HCT116 (cell line): Measurements from ENCODE around the gene ZDHHC1. TPM values are rescaled to one million over a fixed set of nuclear protein-coding genes. Genes with fewer than 3 reads are reported as not detected.

ENCODE experiments used
- CBX3 ChIP-seq: IDR thresholded peaks from 2 replicates; pipeline ENCODE4 v1.6.1; 2012; ENCODE audit warnings: low read depth
- EZH2 ChIP-seq: fragments of 200-600 bp; sonication (generic); IDR thresholded peaks from 2 replicates; pipeline ENCODE4 v1.6.1; 2017; ENCODE audit warnings: antibody characterized with exemption, mixed run types
- JUND ChIP-seq: IDR thresholded peaks from 2 replicates; pipeline ENCODE4 v1.6.1; 2012
- SP1 ChIP-seq: IDR thresholded peaks from 2 replicates; pipeline ENCODE4 v1.6.1; 2012; ENCODE audit warnings: low read depth
- ZNF274 ChIP-seq: fragments of 200-500 bp; sonication (Bioruptor generic); IDR thresholded peaks from 2 replicates; pipeline ENCODE4 v1.6.1; 2014; ENCODE audit warnings: mild to moderate bottlenecking, low read depth, low read length, inconsistent platforms
- total RNA-seq: library from RNA; stranded (reverse); gene quantifications from one replicate; pipeline ENCODE4 v1.2.1, GENCODE V29; 2021; ENCODE audit not compliant: unreplicated experiment
- TF ChIP-seq, protein P1 (sequence below): IDR thresholded peaks from 2 replicates; pipeline ENCODE4 v1.6.1; 2011; ENCODE audit warnings: mild to moderate bottlenecking, low read length, moderate library complexity; ENCODE audit not compliant: insufficient replicate concordance; ENCODE audit errors: extremely low read depth
- TF ChIP-seq, protein P2 (sequence below): IDR thresholded peaks from 2 replicates; pipeline ENCODE4 v1.6.1; 2012; ENCODE audit warnings: low read depth
- TF ChIP-seq, protein P3 (sequence below): IDR thresholded peaks from 2 replicates; pipeline ENCODE4 v1.6.1; 2012

ZDHHC1 gene
- total RNA-seq, 1 experiment from 2014 or later, result 9.1 TPM

DNA sequence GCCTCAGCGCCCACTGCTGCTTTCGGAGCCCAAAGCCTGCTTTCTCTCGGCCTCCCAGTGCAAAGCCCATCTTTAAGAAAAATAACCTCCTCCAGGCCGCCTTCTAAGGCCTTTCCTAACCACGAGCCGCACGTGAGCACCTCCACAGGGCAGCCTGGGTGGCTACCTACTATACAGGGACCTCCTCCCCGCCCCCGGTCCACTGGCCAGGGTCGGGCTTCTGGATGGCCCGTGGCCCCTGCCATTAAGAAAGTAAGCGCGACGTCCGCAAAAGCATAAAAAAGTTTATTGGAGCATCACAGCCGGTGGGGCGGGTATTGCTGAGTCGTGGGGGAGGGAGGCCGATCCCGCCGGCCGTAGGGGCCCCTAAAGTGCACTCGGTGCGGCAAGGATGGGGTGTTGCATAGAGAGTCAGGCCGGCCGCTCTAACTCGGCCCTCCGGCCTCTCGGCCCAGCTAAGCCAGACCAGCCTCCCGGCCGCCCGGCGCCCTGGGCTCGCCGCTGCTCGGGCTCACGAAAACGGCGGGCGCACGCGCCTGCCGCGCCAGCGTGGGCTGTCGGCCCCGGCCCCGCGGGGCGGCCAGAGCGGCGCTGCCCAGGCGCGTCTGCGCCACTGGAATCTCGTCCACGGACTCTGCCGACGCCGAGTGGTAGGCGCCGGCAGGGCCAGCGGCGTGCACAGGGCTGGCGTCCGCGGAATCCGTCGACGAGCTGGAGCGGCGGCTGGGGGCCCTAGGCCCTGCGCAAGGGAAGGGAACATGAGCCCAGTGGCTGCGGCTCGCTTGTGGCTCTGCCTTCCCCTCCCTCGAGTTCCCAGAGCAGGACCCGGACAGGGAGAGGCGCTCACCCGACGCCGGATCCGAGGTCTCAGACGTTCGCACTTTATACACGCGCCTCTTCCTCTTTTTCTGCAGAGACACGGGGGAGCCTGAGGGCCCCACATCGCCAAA lies 21.8 kb downstream of the ZDHHC1 start (continued):
- no peak for TF ChIP-seq EZH2
- TF ChIP-seq, protein P1, sequence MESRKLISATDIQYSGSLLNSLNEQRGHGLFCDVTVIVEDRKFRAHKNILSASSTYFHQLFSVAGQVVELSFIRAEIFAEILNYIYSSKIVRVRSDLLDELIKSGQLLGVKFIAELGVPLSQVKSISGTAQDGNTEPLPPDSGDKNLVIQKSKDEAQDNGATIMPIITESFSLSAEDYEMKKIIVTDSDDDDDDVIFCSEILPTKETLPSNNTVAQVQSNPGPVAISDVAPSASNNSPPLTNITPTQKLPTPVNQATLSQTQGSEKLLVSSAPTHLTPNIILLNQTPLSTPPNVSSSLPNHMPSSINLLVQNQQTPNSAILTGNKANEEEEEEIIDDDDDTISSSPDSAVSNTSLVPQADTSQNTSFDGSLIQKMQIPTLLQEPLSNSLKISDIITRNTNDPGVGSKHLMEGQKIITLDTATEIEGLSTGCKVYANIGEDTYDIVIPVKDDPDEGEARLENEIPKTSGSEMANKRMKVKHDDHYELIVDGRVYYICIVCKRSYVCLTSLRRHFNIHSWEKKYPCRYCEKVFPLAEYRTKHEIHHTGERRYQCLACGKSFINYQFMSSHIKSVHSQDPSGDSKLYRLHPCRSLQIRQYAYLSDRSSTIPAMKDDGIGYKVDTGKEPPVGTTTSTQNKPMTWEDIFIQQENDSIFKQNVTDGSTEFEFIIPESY, result no peak
- TF ChIP-seq ZNF274, result no peak
- TF ChIP-seq, protein P2, sequence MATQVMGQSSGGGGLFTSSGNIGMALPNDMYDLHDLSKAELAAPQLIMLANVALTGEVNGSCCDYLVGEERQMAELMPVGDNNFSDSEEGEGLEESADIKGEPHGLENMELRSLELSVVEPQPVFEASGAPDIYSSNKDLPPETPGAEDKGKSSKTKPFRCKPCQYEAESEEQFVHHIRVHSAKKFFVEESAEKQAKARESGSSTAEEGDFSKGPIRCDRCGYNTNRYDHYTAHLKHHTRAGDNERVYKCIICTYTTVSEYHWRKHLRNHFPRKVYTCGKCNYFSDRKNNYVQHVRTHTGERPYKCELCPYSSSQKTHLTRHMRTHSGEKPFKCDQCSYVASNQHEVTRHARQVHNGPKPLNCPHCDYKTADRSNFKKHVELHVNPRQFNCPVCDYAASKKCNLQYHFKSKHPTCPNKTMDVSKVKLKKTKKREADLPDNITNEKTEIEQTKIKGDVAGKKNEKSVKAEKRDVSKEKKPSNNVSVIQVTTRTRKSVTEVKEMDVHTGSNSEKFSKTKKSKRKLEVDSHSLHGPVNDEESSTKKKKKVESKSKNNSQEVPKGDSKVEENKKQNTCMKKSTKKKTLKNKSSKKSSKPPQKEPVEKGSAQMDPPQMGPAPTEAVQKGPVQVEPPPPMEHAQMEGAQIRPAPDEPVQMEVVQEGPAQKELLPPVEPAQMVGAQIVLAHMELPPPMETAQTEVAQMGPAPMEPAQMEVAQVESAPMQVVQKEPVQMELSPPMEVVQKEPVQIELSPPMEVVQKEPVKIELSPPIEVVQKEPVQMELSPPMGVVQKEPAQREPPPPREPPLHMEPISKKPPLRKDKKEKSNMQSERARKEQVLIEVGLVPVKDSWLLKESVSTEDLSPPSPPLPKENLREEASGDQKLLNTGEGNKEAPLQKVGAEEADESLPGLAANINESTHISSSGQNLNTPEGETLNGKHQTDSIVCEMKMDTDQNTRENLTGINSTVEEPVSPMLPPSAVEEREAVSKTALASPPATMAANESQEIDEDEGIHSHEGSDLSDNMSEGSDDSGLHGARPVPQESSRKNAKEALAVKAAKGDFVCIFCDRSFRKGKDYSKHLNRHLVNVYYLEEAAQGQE, result no peak
- TF ChIP-seq CBX3, result no peak
- no peak for TF ChIP-seq SP1
- no peak for TF ChIP-seq JUND
- TF ChIP-seq, protein P3, sequence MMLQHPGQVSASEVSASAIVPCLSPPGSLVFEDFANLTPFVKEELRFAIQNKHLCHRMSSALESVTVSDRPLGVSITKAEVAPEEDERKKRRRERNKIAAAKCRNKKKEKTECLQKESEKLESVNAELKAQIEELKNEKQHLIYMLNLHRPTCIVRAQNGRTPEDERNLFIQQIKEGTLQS, result no peak
- TF ChIP-seq, all 23 proteins: peak for 0
